Stimulated activated CD8-positive, alpha-beta memory T cell treated with anti-CD3 and anti-CD28 coated beads, Interleukin-4, amount 100 ng/mL, for 24 hours (primary cell): ENCODE results near the gene LRP4.
"Not testable (repeated sequence)": the region's sequence is repeated elsewhere in the genome, so short reads cannot be mapped to it uniquely, and the experiment has no call there.

Experiments used
- DNase-seq: peaks from one replicate; pipeline ENCODE4 v3.0.0-alpha.2; 2020; ENCODE audit warnings: low read depth

LRP4 gene

GRCh38 chr11:46927928-46928327, 9.6 kb upstream of the LRP4 start:
- DNase-seq: not testable (repeated sequence)

GRCh38 chr11:46920755-46921154, 2.4 kb upstream of the LRP4 start:
- no peak for DNase-seq

GRCh38 chr11:46918788-46919513, 601 bp upstream of the LRP4 start:
- no peak for DNase-seq

- no peak for DNase-seq
Measured at GRCh38 chr11:46917762-46918082, 628 bp downstream of the LRP4 start.

GRCh38 chr11:46917109-46917761, 1.1 kb downstream of the LRP4 start:
- DNase-seq: no peak

GRCh38 chr11:46916286-46917108, 1.9 kb downstream of the LRP4 start:
- no peak for DNase-seq

- no peak for DNase-seq
Measured at GRCh38 chr11:46914910-46915309, 3.4 kb downstream of the LRP4 start.

- DNase-seq: no peak
Measured at GRCh38 chr11:46914363-46914762, 4.0 kb downstream of the LRP4 start.

- no peak for DNase-seq
Measured at GRCh38 chr11:46913484-46913883, 4.9 kb downstream of the LRP4 start.

- no peak for DNase-seq
Measured at GRCh38 chr11:46912526-46913150, 5.7 kb downstream of the LRP4 start.

- no peak for DNase-seq
Measured at GRCh38 chr11:46907606-46908005, 10.7 kb downstream of the LRP4 start.

GRCh38 chr11:46906609-46907041, 11.7 kb downstream of the LRP4 start:
- DNase-seq: no peak

- no peak for DNase-seq
Measured at GRCh38 chr11:46905806-46906205, 12.5 kb downstream of the LRP4 start.

GRCh38 chr11:46903846-46904245, 14.5 kb downstream of the LRP4 start:
- no peak for DNase-seq

- no peak for DNase-seq
Measured at GRCh38 chr11:46902694-46903093, 15.7 kb downstream of the LRP4 start.

- DNase-seq: no peak
Measured at GRCh38 chr11:46901156-46901555, 17.2 kb downstream of the LRP4 start.

GRCh38 chr11:46900091-46900746, 18.1 kb downstream of the LRP4 start:
- no peak for DNase-seq

GRCh38 chr11:46899501-46900025, 18.8 kb downstream of the LRP4 start:
- no peak for DNase-seq

GRCh38 chr11:46898396-46899095, 19.8 kb downstream of the LRP4 start:
- no peak for DNase-seq

GRCh38 chr11:46896719-46897406, 21.5 kb downstream of the LRP4 start:
- DNase-seq: no peak

GRCh38 chr11:46895821-46896220, 22.5 kb downstream of the LRP4 start:
- DNase-seq: no peak
